ES-I3 (cell line): Measurements from ENCODE around the gene RASGRF2.
"Not testable (repeated sequence)": the region's sequence is repeated elsewhere in the genome, so short reads cannot be mapped to it uniquely, and the experiment has no call there.

ENCODE experiments used
- H3K36me3 ChIP-seq: 2 replicates; pipeline ENCODE4 v1.6.1; 2013; ENCODE audit warnings: mild to moderate bottlenecking, low read length, control low read depth, moderate library complexity; ENCODE audit not compliant: insufficient read depth
- H3K4me1 ChIP-seq: 2 replicates; pipeline ENCODE4 v1.6.1; 2013; ENCODE audit warnings: mild to moderate bottlenecking, control low read depth, low read length; ENCODE audit not compliant: insufficient read depth
- H3K9ac ChIP-seq: 2 replicates; pipeline ENCODE4 v1.6.1; 2013; ENCODE audit warnings: low read depth, mild to moderate bottlenecking, low read length, moderate library complexity
- H3K9me3 ChIP-seq: 2 replicates; pipeline ENCODE4 v1.6.1; 2013; ENCODE audit warnings: mild to moderate bottlenecking, low read length, moderate library complexity; ENCODE audit not compliant: control insufficient read depth, insufficient read depth

RASGRF2 gene

DNA sequence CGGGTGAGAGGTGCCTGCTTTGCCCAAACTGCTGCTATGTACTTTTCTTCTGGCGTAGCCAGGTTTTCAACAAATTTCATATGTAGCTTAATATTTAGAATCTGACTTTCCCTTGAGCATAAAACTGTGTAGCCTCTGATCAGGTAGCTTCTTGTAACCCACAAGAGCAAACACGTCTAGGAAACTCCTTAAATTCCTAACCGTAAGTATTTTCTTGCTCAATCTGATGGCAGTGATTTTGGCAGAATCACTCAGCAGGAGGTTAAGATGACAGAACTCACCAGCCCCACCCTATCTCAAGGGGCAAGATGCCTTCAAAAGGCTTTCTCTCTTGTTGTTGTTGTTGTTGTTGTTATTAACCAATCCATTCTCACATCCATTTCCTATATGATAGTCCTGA is 293.7 kb downstream of the RASGRF2 start:
- Histone ChIP-seq H3K9me3 (no peaks in the 10 kb centered on the region), H3K4me1 (0 out of 2 replicates have a peak, but pooled peaks cover 5% of the 10 kb centered on the region), H3K36me3 (no peaks in the 10 kb centered on the region; the same call in 1 of the 2 replicates), H3K9ac (no peak overlapping the region)

- Histone ChIP-seq H3K36me3 (no peaks in the 10 kb centered on the region; the same call in 1 of the 2 replicates), H3K9ac (no peak overlapping the region), H3K9me3 (no peaks in the 10 kb centered on the region)
Observed at GRCh38 chr5:81254886-81255559, 294.9 kb downstream of the RASGRF2 start.

DNA sequence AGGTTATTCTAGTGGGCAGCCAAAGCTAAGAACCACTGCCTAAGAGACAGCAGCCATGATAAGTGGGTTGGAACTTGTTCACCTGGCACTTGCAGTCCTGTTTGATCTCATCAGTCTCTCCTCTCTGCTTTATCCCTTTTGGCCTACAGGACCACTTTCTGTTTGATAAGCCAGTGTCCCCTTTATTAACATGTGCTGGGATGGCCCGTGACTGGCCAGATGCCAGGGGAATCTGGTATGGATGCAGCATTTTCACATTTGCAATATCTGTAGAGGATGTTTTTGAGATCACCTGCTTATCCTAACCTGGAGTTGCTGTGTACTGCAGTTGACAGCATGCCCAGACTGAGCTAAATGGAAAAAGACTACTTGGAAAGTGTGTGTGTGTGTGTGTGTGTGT is 296.6 kb downstream of the RASGRF2 start:
- 0 out of 2 replicates have a peak, but pooled peaks cover 5% of the 10 kb centered on the region for H3K4me1 ChIP-seq
- H3K36me3 ChIP-seq: no peaks in the 10 kb centered on the region
- H3K9me3 ChIP-seq: no peaks in the 10 kb centered on the region
- no peak overlapping the region for H3K9ac ChIP-seq

More at GRCh38 chr5:81254886-81255559, 294.9 kb downstream of the RASGRF2 start:
- 0 out of 2 replicates have a peak, but pooled peaks cover 5% of the 10 kb centered on the region for H3K4me1 ChIP-seq

- H3K4me1 ChIP-seq, H3K36me3 ChIP-seq, H3K9ac ChIP-seq, H3K9me3 ChIP-seq: not testable (repeated sequence)
Observed at GRCh38 chr5:81262796-81263195, 302.6 kb downstream of the RASGRF2 start.

DNA sequence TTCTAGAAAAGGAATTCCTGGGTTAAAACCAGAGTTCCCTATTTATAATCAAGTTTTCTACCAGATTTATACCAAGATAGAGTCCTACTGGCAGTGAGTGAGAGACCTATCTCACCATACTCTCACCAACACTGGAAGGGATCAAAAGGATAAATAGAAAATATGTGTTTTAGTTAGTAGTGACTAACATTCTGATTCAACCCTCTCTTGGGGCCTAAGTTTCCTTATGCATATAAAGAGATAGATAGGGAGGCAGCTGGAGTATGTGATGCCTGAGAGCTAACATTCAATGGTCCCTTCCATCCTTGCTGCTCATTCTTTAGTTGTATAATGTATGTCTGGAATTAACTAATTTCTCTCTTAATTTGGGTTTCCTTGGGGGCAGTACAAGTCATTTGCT is 304.9 kb downstream of the RASGRF2 start:
- Histone ChIP-seq H3K9me3 (no peaks in the 10 kb centered on the region), H3K9ac (no peak overlapping the region), H3K36me3 (peaks cover 3% of the 10 kb centered on the region; the same call in 1 of the 2 replicates), H3K4me1 (peaks cover 7% of the 10 kb centered on the region)

DNA sequence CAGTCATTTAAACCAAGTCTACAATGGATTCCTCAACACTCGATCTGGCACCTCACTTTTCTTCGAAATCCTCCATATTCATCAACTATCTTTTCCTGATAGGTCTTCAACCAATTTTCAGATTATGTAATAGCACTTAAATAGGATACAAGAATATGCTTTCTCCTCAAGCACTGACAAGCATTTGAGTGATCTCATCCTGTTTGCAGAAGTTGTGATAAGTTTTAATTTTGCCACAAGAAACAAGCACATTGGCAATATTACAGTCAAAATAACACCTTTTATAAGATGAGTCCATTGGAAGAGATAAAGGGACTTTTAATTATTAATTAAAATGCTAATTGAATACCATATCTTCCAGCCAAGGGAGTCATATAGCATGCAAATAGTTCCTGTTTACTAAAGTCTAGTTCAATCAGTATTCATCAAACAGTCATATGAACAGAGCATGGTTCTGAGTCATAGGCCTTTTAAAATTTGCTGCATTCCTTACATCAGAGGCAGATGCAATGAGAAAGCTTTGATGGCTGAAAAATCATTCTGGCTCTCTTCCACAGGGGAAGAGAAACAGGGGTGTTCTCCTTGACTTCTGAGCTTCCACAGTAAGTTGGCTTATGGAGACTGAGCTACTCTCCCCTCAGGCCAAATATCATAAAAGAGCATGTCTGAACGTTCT is 308.5 kb downstream of the RASGRF2 start:
- Histone ChIP-seq H3K9me3 (no peaks in the 10 kb centered on the region), H3K9ac (no peak overlapping the region), H3K4me1 (peaks cover 7% of the 10 kb centered on the region), H3K36me3 (peaks cover 3% of the 10 kb centered on the region; the same call in 1 of the 2 replicates)

DNA sequence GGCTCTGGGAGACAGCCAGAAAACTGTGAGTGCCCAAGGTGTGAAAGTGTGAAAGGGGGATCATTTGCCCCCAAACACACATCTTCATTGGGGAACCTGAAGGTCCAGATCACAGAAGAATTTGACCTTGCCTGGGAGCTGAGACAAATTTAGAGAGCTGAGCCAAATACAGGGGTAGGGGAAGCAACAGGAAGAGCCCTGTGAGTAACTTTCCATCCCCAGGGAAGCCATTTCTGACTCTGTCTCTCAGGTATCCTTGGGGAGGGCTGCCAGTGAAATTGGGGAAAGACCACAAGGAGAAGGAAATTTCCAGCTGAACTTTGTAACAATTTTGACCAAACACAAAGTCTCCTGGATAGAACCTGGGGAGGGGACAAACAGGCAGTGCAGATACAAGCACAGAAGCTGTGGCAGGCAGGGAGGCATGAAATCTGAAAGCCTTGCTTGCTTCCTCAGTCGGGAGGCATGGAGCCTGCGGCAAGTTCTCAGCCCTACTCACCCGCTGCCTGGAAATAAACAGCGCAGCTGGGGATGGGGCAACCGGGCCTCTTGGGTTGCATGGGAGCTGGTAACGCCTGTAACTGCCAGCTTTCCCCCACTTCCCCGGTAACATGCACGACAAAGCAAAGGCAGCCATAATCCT is 309.7 kb downstream of the RASGRF2 start:
- Histone ChIP-seq H3K4me1 (peaks cover 7% of the 10 kb centered on the region), H3K9me3 (no peaks in the 10 kb centered on the region), H3K9ac (peak overlapping the region; percentile 20), H3K36me3 (no peaks in the 10 kb centered on the region)

GRCh38 chr5:81270394-81271027 is 310.3 kb downstream of the RASGRF2 start:
- not testable (repeated sequence) for H3K36me3 ChIP-seq, H3K4me1 ChIP-seq, H3K9me3 ChIP-seq
- peak overlapping the region; percentile 20; the same call in 1 of the 2 replicates for H3K9ac ChIP-seq
